Immature natural killer cell (primary cell): ENCODE results near the gene MBOAT7. TPM values are rescaled to one million over a fixed set of nuclear protein-coding genes. Genes with fewer than 3 reads are reported as not detected.
A peak's percentile ranks its signal among the peaks of the same experiment; 100 is the strongest.
"Not testable (repeated sequence)": the region's sequence is repeated elsewhere in the genome, so short reads cannot be mapped to it uniquely, and the experiment has no call there.

Experiments used
- DNase-seq, 3 donors: peaks; one replicate each; pipeline ENCODE4 v3.0.0; 2022; ENCODE audit warnings: mixed read lengths in 1 of 3
- H3K27ac Mint-ChIP-seq, 6 donors: one replicate each; pipeline ENCODE4 v1.8.0; 2020; ENCODE audit warnings: mixed read lengths in 6 of 6, mild to moderate bottlenecking in 5 of 6, inconsistent platforms in 4 of 6, moderate library complexity in 3 of 6
- H3K27me3 Mint-ChIP-seq, 3 donors: one replicate each; pipeline ENCODE4 v1.8.0; 2020 to 2021; ENCODE audit warnings: low read depth in 3 of 3, mild to moderate bottlenecking in 3 of 3, mixed read lengths in 3 of 3, moderate library complexity in 3 of 3, inconsistent platforms in 1 of 3
- H3K36me3 Mint-ChIP-seq, 3 donors: one replicate each; pipeline ENCODE4 v1.8.0; 2020; ENCODE audit warnings: mixed read lengths in 3 of 3, inconsistent platforms in 2 of 3, mild to moderate bottlenecking in 2 of 3
- H3K4me1 Mint-ChIP-seq, 2 donors: one replicate each; pipeline ENCODE4 v1.8.0; 2020; ENCODE audit warnings: inconsistent platforms in 2 of 2, mild to moderate bottlenecking in 2 of 2, mixed read lengths in 2 of 2, moderate library complexity in 1 of 2
- H3K4me3 Mint-ChIP-seq, 5 donors: one replicate each; pipeline ENCODE4 v1.8.0; 2020; ENCODE audit warnings: mild to moderate bottlenecking in 5 of 5, mixed read lengths in 5 of 5, inconsistent platforms in 3 of 5, moderate library complexity in 3 of 5
- H3K9me3 Mint-ChIP-seq, 6 donors: one replicate each; pipeline ENCODE4 v1.8.0; 2020; ENCODE audit warnings: mild to moderate bottlenecking in 6 of 6, mixed read lengths in 6 of 6, inconsistent platforms in 4 of 6, moderate library complexity in 3 of 6
- polyA plus RNA-seq, 3 donors: library from polyadenylated mRNA; unstranded; fragments of 300-500 nt; fragmentation: Illumina TruSeq; gene quantifications; one replicate each; pipeline ENCODE4 v1.2.3, GENCODE V29; 2021

The MBOAT7 gene
- polyA plus RNA-seq, 3 donors from 2014 or later: 8.8 to 17.8 (median 15.7) TPM

GRCh38 chr19:54218259-54218658 is 28.9 kb upstream of the MBOAT7 start:
- Mint-ChIP-seq H3K36me3 (peaks cover 0 to 5% (median 0%) of the 10 kb centered on the region in 3 donors), H3K4me1 (no peaks in the 10 kb centered on the region), H3K27me3 (peaks cover 1 to 2% (median 2%) of the 10 kb centered on the region in 3 donors), H3K9me3 (no peaks in the 10 kb centered on the region), H3K27ac (no peak overlapping the region), H3K4me3 (no peak overlapping the region)
- DNase-seq: no peak

- not testable (repeated sequence) for H3K36me3 Mint-ChIP-seq
These were observed 28.3 kb upstream of the MBOAT7 start for GRCh38 chr19:54217517-54218247.

GRCh38 chr19:54216869-54217268 is 27.5 kb upstream of the MBOAT7 start:
- H3K4me3 Mint-ChIP-seq: no peak overlapping the region
- H3K36me3 Mint-ChIP-seq: peaks cover 0 to 5% (median 0%) of the 10 kb centered on the region in 3 donors
- peaks cover 0 to 5% of the 10 kb centered on the region in 2 donors for H3K4me1 Mint-ChIP-seq
- no peak overlapping the region for H3K27ac Mint-ChIP-seq
- no peaks in the 10 kb centered on the region for H3K9me3 Mint-ChIP-seq
- DNase-seq: no peak
- peaks cover 0 to 1% (median 0%) of the 10 kb centered on the region in 3 donors for H3K27me3 Mint-ChIP-seq

More at GRCh38 chr19:54217517-54218247, 28.3 kb upstream of the MBOAT7 start:
- H3K9me3 Mint-ChIP-seq, DNase-seq, H3K4me1 Mint-ChIP-seq, H3K4me3 Mint-ChIP-seq, H3K27me3 Mint-ChIP-seq: not testable (repeated sequence)
- H3K27ac Mint-ChIP-seq: peak overlapping the region in 1 of 6 donors; percentile 39

- not testable (repeated sequence) for H3K4me3 Mint-ChIP-seq, H3K9me3 Mint-ChIP-seq, H3K36me3 Mint-ChIP-seq, DNase-seq, H3K27ac Mint-ChIP-seq
- Mint-ChIP-seq H3K27me3 (peaks cover 2 to 17% (median 3%) of the 10 kb centered on the region in 3 donors), H3K4me1 (peaks cover 18 to 24% of the 10 kb centered on the region in 2 donors)
These were observed 25.4 kb upstream of the MBOAT7 start for GRCh38 chr19:54214734-54215133.

GRCh38 chr19:54214217-54214616 is 24.8 kb upstream of the MBOAT7 start:
- peaks cover 2 to 21% (median 3%) of the 10 kb centered on the region in 3 donors for H3K27me3 Mint-ChIP-seq
- H3K4me1 Mint-ChIP-seq: peaks cover 23 to 29% of the 10 kb centered on the region in 2 donors
- peak overlapping the region in 2 of 6 donors; percentile 54 to 61 for H3K27ac Mint-ChIP-seq
- not testable (repeated sequence) for H3K4me3 Mint-ChIP-seq, H3K36me3 Mint-ChIP-seq, H3K9me3 Mint-ChIP-seq, DNase-seq

- Mint-ChIP-seq H3K4me3 (peak overlapping the region; percentile 67 to 87 (median 83)), H3K4me1 (peaks cover 42 to 43% of the 10 kb centered on the region in 2 donors), H3K27me3 (peaks cover 3 to 38% (median 7%) of the 10 kb centered on the region in 3 donors), H3K9me3 (peaks cover 0 to 1% (median 0%) of the 10 kb centered on the region in 6 donors), H3K36me3 (peaks cover 11 to 28% (median 13%) of the 10 kb centered on the region in 3 donors), H3K27ac (peak overlapping the region; percentile 94 to 99 (median 98))
- DNase-seq: no peak
These were observed 21.9 kb upstream of the MBOAT7 start for GRCh38 chr19:54211235-54211634.

GRCh38 chr19:54209811-54210494 is 20.6 kb upstream of the MBOAT7 start:
- Mint-ChIP-seq H3K36me3 (peaks cover 11 to 34% (median 19%) of the 10 kb centered on the region in 3 donors), H3K9me3 (peaks cover 0 to 1% (median 0%) of the 10 kb centered on the region in 6 donors), H3K4me1 (peaks cover 45 to 51% of the 10 kb centered on the region in 2 donors), H3K27me3 (peaks cover 3 to 38% (median 9%) of the 10 kb centered on the region in 3 donors), H3K4me3 (peak overlapping the region; percentile 67 to 87 (median 83)), H3K27ac (peak overlapping the region; percentile 94 to 99 (median 97))
- peak; percentile 32 to 37 (median 36) for DNase-seq

GRCh38 chr19:54209058-54209810 is 19.9 kb upstream of the MBOAT7 start:
- H3K36me3 Mint-ChIP-seq: peaks cover 11 to 37% (median 20%) of the 10 kb centered on the region in 3 donors
- H3K4me1 Mint-ChIP-seq: peaks cover 45 to 58% of the 10 kb centered on the region in 2 donors
- peak overlapping the region in 2 of 5 donors; percentile 81 to 87 for H3K4me3 Mint-ChIP-seq
- no peak for DNase-seq
- peaks cover 0 to 1% (median 0%) of the 10 kb centered on the region in 6 donors for H3K9me3 Mint-ChIP-seq
- peaks cover 3 to 38% (median 10%) of the 10 kb centered on the region in 3 donors for H3K27me3 Mint-ChIP-seq
- H3K27ac Mint-ChIP-seq: peak overlapping the region; percentile 94 to 99 (median 97)

GRCh38 chr19:54208784-54209057 is 19.3 kb upstream of the MBOAT7 start:
- Mint-ChIP-seq H3K4me1 (peaks cover 48 to 63% of the 10 kb centered on the region in 2 donors), H3K27me3 (peaks cover 3 to 38% (median 10%) of the 10 kb centered on the region in 3 donors), H3K9me3 (peaks cover 0 to 1% (median 0%) of the 10 kb centered on the region in 6 donors), H3K36me3 (peaks cover 11 to 37% (median 20%) of the 10 kb centered on the region in 3 donors), H3K27ac (peak overlapping the region in 5 of 6 donors; percentile 76 to 85 (median 80)), H3K4me3 (peak overlapping the region in 2 of 5 donors; percentile 41 to 52)
- no peak for DNase-seq

GRCh38 chr19:54207983-54208783 is 18.8 kb upstream of the MBOAT7 start:
- Mint-ChIP-seq H3K27me3 (peaks cover 3 to 37% (median 10%) of the 10 kb centered on the region in 3 donors), H3K36me3 (peaks cover 11 to 41% (median 23%) of the 10 kb centered on the region in 3 donors), H3K27ac (peak overlapping the region; percentile 17 to 85 (median 78)), H3K4me1 (peaks cover 52 to 69% of the 10 kb centered on the region in 2 donors), H3K4me3 (peak overlapping the region; percentile 10 to 53 (median 49)), H3K9me3 (peaks cover 0 to 1% (median 0%) of the 10 kb centered on the region in 6 donors)
- peak in 2 of 3 donors; percentile 16 to 19 for DNase-seq

- Mint-ChIP-seq H3K27me3 (peaks cover 3 to 36% (median 10%) of the 10 kb centered on the region in 3 donors), H3K36me3 (peaks cover 11 to 46% (median 28%) of the 10 kb centered on the region in 3 donors), H3K27ac (peak overlapping the region in 5 of 6 donors; percentile 51 to 84 (median 76)), H3K9me3 (peaks cover 0 to 1% (median 0%) of the 10 kb centered on the region in 6 donors), H3K4me3 (peak overlapping the region in 1 of 5 donors; percentile 38), H3K4me1 (peaks cover 56 to 74% of the 10 kb centered on the region in 2 donors)
- DNase-seq: no peak
These were observed 18.2 kb upstream of the MBOAT7 start for GRCh38 chr19:54207676-54207982.

- H3K27ac Mint-ChIP-seq: peak overlapping the region in 1 of 6 donors; percentile 80
- peaks cover 3 to 36% (median 10%) of the 10 kb centered on the region in 3 donors for H3K27me3 Mint-ChIP-seq
- H3K4me3 Mint-ChIP-seq, H3K9me3 Mint-ChIP-seq, DNase-seq: not testable (repeated sequence)
- H3K4me1 Mint-ChIP-seq: peaks cover 60 to 79% of the 10 kb centered on the region in 2 donors
- peaks cover 11 to 51% (median 31%) of the 10 kb centered on the region in 3 donors for H3K36me3 Mint-ChIP-seq
These were observed 17.8 kb upstream of the MBOAT7 start for GRCh38 chr19:54207193-54207592.

GRCh38 chr19:54206831-54207177 is 17.4 kb upstream of the MBOAT7 start:
- H3K4me1 Mint-ChIP-seq: peaks cover 60 to 83% of the 10 kb centered on the region in 2 donors
- peaks cover 11 to 51% (median 31%) of the 10 kb centered on the region in 3 donors for H3K36me3 Mint-ChIP-seq
- DNase-seq: no peak
- H3K9me3 Mint-ChIP-seq: peaks cover 0 to 1% (median 0%) of the 10 kb centered on the region in 6 donors
- peaks cover 3 to 36% (median 11%) of the 10 kb centered on the region in 3 donors for H3K27me3 Mint-ChIP-seq
- H3K4me3 Mint-ChIP-seq: no peak overlapping the region
- H3K27ac Mint-ChIP-seq: peak overlapping the region in 1 of 6 donors; percentile 5
